Activated CD4-positive, alpha-beta T cell treated with anti-CD3 and anti-CD28 coated beads, Interleukin-2, amount 50 U/mL, for 48 hours (primary cell): Measurements from ENCODE around the gene CRYGS.
"Not testable (repeated sequence)": the region's sequence is repeated elsewhere in the genome, so short reads cannot be mapped to it uniquely, and the experiment has no call there.

Experiments
- DNase-seq, 2 experiments: peaks; one replicate each; pipeline ENCODE4 v3.0.0-alpha.2; 2020

Gene CRYGS

GRCh38 chr3:186544281-186544680 lies at the start of gene CRYGS:
TSS of gene CRYGS (minus strand) at chr3:186544380. CDS start at chr3:186544326, 54 bp downstream.
- DNase-seq = no peak

DNA sequence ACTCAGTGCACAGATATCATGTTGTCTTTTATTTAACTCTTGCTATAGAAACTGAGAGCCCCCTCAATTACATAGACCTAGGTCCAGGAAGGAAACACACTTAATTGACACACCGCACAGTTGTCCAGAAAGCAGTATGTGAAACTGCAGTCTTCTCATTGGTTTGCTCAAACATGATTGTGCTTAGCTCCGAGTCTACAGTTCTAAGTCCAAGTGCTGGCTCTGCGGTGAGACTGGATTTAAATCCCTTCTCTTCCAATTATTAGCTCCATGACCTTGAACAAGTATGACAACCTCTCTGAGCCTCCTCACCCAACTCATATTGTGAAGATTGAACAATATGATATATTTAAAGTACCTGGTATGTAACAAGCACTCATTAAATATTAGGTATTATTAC lies 49.7 kb upstream of the CRYGS start:
- DNase-seq = no peak

GRCh38 chr3:186592682-186593081 lies 48.5 kb upstream of the CRYGS start:
- DNase-seq = no peak

GRCh38 chr3:186590580-186591295 lies 46.6 kb upstream of the CRYGS start:
- no peak for DNase-seq

DNA sequence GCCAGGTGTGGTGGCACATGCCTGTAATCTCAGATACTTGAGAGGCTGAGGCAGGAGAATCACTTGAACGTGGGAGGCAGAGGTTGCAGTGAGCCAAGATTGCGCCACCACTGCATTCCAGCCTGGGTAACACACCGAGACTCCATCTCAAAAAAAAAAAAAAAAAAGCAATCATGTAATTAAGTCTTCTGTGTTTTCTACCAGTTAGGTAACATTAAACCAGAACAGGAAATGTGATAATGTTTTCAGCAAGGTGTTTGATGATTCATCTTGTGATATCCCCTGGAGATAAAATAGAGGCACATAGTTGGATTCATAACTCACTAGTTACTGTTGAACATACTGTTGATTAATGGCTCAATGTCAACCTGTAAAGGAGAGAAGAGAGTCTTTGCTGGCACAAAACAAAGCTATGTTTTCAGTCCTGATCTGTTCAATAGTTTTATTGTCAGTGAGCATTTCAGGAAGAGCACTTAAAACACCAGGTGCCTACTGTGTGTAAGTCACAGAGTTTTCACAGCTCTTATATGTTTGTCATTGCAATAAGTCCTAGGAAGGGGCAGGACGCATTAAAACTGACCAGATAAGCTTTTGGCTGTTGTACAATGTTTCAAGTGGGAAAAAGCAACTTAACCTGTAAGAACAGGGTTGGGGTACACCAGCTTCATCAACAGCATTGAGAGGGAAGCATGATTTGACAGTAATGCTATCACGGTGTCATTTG lies 45.8 kb upstream of the CRYGS start:
- DNase-seq = no peak

GRCh38 chr3:186589121-186589520 lies 44.9 kb upstream of the CRYGS start:
- no peak for DNase-seq

DNA sequence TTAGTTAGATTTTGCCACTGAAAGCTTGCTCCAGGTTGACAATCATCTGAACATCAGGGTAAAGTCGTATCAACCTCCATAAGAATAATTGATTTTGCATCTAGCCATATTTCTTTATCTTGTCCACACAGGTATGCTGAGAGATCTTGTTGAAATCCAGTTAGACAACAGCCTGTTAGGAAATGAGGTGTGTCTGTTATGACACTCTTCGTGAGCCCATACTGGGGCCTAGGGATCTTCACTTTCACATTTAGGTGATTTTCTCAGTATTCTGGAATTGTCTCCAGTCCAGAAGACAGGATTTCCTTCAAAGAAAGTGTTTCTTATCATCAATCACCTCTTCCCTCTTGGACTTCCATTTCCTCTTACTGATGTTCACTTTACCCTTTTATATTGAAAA lies 44.5 kb upstream of the CRYGS start:
- no peak for DNase-seq

- DNase-seq = no peak
These were observed 43.0 kb upstream of the CRYGS start for GRCh38 chr3:186587183-186587582.

- not testable (repeated sequence) for DNase-seq
These were observed 42.1 kb upstream of the CRYGS start for GRCh38 chr3:186586245-186586644.

DNA sequence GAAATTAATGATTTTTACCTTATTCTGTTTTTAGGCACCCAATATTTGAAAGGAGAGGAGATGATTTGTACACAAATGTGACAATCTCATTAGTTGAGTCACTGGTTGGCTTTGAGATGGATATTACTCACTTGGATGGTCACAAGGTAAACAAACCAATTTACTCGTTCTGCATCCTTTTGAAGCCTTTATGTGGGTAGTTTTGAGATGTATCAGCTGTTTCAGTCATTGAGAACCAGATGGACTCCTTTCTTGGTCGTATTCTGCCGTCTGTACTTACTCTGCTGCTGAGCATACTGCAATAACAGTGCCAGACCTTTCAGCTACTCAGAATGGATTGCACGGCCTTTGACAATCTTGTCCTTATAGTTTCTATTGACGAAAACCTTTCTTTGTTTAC lies 39.7 kb upstream of the CRYGS start:
- DNase-seq = no peak

DNA sequence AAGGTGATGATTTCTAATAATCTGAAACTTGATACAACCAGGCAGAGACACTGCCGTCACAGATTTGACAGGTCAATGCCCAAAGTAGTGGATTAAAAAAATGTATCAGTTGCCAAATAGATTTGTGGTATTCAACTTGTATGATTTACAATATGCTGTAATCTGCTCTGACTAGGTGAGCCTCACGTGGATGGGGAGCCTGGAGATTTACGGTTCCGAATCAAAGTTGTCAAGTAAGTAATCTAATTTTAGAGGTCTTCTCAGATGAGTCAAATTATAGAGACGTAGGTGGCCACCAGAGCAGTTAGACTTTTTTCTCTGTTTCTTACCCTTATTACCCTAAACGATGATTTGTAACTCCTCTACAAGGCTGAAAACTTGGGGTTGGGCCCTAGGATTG lies 38.4 kb upstream of the CRYGS start:
- no peak for DNase-seq

- no peak for DNase-seq
These were observed 36.6 kb upstream of the CRYGS start for GRCh38 chr3:186580785-186581184.

GRCh38 chr3:186577521-186577920 lies 33.3 kb upstream of the CRYGS start:
- DNase-seq = no peak

GRCh38 chr3:186571644-186572013 lies 27.4 kb upstream of the CRYGS start:
- DNase-seq = no peak

GRCh38 chr3:186570941-186571643 lies 26.9 kb upstream of the CRYGS start:
- DNase-seq = no peak

GRCh38 chr3:186570096-186570940 lies 26.1 kb upstream of the CRYGS start, which contains the start of gene DNAJB11:
TSS of gene DNAJB11 (plus strand) at chr3:186570720. CDS start at chr3:186570898, 178 bp downstream.
- peak; percentile 97 to 98 for DNase-seq

DNA sequence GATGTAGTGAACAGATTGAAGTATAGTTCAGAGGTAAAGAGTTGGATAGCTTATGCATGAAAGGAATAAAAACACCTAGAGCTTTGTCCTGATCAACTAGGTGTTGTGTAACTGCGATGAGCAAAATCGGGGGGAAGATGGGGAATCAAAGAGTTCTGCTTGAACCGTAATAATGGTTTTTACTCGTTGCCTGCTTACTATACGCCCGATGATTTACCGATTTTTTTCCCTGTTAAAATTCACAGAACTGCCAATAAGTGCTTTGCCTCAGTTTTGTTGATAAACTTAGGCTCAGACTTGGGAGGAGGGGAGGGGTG lies 25.6 kb upstream of the CRYGS start:
- DNase-seq = no peak

- not testable (repeated sequence) for DNase-seq
These were observed 25.2 kb upstream of the CRYGS start for GRCh38 chr3:186569361-186569760.

DNA sequence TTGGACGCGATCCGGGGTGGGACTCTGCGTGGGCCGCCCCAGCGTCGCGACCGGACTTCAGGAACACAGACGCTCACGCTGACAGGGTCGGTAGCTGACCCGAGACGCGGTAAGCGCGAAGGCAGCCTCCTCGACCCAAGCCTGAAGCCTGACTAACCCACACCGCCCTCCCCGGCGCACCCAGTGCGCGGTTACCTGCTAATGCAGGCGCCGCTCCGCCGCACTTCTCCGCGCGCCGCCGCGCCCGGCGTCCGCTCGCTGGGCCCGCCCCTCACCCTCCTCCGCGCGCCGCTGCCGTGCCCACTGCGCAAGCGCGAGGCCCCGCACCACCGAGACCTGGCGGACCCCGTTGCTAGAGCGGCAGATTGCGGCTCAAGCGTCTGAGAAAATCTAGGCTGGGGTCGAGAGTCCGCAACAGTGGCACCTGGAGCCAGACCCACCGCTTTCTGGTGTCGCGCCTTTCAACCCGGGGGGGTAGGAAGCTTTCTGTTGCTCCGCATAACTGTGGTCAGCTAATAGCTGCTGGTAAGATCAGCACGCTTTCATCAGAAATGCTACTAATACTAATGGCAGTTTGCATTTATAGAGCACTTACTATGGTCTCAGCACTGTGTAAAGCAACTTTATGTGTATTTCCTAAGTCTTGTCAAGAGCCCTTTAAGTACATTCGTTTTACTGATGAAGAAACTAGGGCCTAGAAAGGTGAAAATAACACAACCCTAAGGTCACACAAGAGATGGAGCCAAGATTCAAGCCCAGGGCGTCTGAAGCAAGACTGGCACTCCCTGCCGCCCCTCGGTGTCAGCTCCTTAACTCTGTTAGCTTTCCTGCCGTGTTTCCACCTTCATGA lies 23.1 kb upstream of the CRYGS start, which contains the start of gene TBCCD1:
Gene TBCCD1, minus strand, starts transcription at position 268 of the 850 bp plus-strand sequence. CDS start 3,010 bp downstream, outside the sequence.
- peak; percentile 93 to 95 for DNase-seq

- DNase-seq = no peak
These were observed 22.5 kb upstream of the CRYGS start for GRCh38 chr3:186566772-186567071.

DNA sequence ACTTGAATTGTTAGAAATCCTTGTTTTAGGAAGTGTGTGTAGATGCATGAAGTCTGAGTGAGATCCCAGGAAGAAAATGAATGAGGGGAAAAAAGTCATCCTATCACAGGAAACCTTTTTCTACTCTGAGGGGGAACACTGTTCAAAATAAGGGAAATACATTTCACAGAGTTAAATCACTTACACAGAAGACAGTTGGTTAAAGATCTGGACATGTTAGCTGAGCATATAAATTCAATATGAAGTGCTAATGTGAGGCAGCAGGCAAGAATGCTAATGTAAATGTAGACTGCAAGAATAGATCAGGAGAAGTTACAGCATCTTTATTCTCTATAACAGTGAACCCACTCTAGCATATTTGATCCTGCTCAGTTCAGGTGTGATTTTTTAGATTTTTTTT lies 20.4 kb upstream of the CRYGS start:
- DNase-seq = no peak

- DNase-seq = no peak
These were observed 8.3 kb upstream of the CRYGS start for GRCh38 chr3:186552408-186553031.
